Measurements from ENCODE around the gene CFAP92.

Gene CFAP92

DNA sequence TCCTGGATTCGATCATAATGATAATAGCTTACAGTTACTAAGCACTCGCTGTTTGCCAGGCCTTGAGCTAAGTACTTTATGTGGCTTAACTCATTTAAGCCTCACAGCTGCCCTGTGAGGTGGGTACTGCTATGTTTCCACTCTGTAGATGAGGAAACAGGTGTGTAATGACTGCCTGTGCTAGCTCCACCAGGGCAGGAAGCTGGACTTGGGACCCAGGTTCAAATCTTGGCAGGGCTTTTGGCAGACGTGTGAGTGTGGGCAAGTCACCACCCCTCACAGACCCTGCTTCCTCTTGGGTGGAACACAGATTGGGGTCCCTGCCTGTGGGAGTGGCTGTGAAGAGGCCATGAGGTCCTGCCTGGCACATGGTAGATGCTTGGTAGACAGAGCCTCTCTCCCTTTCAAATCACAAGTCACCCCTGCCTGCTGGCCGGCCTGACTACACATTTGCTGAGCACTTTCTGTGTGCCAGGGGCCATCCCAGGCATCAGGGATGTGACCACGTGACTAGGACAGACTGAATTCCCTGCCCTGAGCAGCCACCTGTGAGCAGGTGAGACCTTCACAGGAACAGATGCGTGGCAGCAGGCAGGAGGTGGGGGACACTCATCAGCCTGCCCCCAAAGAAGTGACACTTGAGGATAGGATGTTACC is 10.9 kb upstream of the CFAP92 start:
- peaks cover 29% of the 10 kb centered on the region for H3K4me1 Mint-ChIP-seq (ENCODE audit: low read depth)
- no peaks in the 10 kb centered on the region for H3K9me3 Mint-ChIP-seq
- no peak overlapping the region for H3K27ac Mint-ChIP-seq

DNA sequence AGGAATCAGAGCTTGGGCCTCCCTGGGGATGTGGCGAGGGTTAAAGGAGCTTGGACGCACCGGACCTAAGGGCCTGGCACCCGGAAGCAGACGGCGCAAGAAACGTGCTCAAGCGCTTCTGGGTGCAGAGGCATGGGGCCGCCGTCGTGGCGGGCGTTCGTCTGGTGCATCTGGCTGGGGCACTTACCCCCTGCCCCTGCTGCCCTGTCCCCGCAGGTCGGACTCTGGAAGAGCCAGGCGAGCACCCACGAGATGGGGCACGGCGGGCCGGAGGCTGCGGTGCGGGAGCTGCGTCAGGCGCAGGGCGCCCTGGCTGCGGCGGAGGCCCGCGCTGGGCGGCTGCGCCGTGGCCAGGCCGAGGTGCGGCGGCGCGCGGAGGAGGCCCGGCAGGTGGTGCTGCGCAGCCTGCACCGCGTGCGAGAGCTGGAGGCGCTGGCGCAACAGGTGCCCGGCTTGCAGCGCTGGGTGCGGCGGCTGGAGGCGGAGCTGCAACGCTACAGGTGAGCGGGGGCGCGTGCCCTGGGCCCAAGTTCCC is 9.8 kb upstream of the CFAP92 start:
- peak; percentile 71 for DNase-seq
- peaks cover 34% of the 10 kb centered on the region for H3K4me1 Mint-ChIP-seq (ENCODE audit: low read depth)
- H3K27ac Mint-ChIP-seq = no peak overlapping the region
- H3K9me3 Mint-ChIP-seq = no peaks in the 10 kb centered on the region
- H3K36me3 Mint-ChIP-seq (ENCODE audit: low read depth) = no peaks in the 10 kb centered on the region
- peaks cover 30% of the 10 kb centered on the region for H3K27me3 Mint-ChIP-seq
- H3K4me3 Mint-ChIP-seq = peak overlapping the region; percentile 15

More for the DNA sequence above, 10.9 kb upstream of the CFAP92 start:
- Mint-ChIP-seq H3K4me3 (no peak overlapping the region), H3K36me3 (ENCODE audit: low read depth) (no peaks in the 10 kb centered on the region), H3K27me3 (peaks cover 30% of the 10 kb centered on the region)
- DNase-seq = no peak

DNA sequence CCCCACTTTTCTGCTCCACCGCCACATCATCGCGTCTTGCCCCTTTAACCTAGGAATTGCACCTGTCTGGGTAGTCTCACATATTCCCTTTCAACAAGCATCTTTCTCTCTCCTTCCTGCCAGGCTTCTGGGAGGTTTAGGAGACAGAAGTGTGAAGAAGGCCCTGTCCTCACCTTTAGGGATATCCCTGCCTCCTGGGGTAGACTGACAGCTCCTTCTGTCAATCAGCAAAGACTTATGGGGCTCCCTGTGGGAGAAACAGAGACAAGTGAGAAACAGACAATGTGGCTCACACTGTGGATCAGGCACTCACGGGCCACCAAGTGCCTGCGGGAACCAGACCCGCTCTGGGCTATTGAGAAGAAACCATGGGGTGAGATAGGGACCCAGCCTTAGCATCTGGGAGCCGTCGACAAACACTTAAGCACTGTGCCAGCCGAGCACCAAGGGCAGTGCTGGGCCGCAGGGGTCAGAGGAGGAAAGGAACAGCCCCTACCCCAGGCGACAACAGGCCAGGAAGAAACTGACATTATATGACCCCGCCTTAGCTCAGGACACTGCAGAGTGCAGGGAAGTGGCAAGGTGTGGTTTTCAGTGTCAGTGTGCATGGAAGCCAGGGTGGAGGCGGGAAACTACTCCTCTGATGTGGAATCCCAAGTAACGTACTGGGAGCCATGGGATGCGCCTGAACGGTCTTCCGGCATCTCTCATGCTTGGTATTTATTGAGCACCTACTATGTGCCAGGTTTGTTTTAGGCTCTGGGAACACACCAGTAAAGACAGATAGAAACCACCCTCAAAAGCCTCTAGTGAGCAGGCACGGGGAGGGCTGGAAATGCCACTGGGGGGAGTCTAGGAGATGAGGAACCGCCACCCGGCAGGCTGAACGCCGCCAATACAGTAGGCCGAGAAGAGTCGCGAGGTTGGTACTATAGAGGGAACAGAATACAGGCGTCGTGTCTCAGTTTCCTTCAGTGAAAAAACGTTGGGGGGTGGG is 9.0 kb upstream of the CFAP92 start:
- no peak overlapping the region for H3K27ac Mint-ChIP-seq
- H3K4me1 Mint-ChIP-seq (ENCODE audit: low read depth) = peaks cover 34% of the 10 kb centered on the region
- H3K9me3 Mint-ChIP-seq = no peaks in the 10 kb centered on the region
- H3K27me3 Mint-ChIP-seq = peaks cover 30% of the 10 kb centered on the region
- DNase-seq = no peak
- H3K4me3 Mint-ChIP-seq = peak overlapping the region; percentile 73
- no peaks in the 10 kb centered on the region for H3K36me3 Mint-ChIP-seq (ENCODE audit: low read depth)

GRCh38 chr3:129001806-129002572 is 8.1 kb upstream of the CFAP92 start:
- H3K4me3 Mint-ChIP-seq = peak overlapping the region; percentile 73
- DNase-seq = peak; percentile 68
- no peaks in the 10 kb centered on the region for H3K36me3 Mint-ChIP-seq (ENCODE audit: low read depth)
- H3K4me1 Mint-ChIP-seq (ENCODE audit: low read depth) = peaks cover 34% of the 10 kb centered on the region
- no peaks in the 10 kb centered on the region for H3K9me3 Mint-ChIP-seq
- no peak overlapping the region for H3K27ac Mint-ChIP-seq
- peaks cover 30% of the 10 kb centered on the region for H3K27me3 Mint-ChIP-seq

GRCh38 chr3:129001101-129001805 is 7.4 kb upstream of the CFAP92 start, which contains the start of gene EFCC1:
TSS of gene EFCC1 (plus strand) at chr3:129001304. CDS start at chr3:129001629, 325 bp downstream.
- peaks cover 30% of the 10 kb centered on the region for H3K27me3 Mint-ChIP-seq
- no peaks in the 10 kb centered on the region for H3K9me3 Mint-ChIP-seq
- no peaks in the 10 kb centered on the region for H3K36me3 Mint-ChIP-seq (ENCODE audit: low read depth)
- H3K4me3 Mint-ChIP-seq = peak within 1 kb of the TSS; percentile 73
- peak; percentile 58 for DNase-seq
- no peak within 1 kb of the TSS for H3K27ac Mint-ChIP-seq
- peaks cover 34% of the 10 kb centered on the region for H3K4me1 Mint-ChIP-seq (ENCODE audit: low read depth)

- Mint-ChIP-seq H3K4me3 (peak overlapping the region; percentile 73), H3K9me3 (no peaks in the 10 kb centered on the region), H3K27ac (no peak overlapping the region), H3K4me1 (ENCODE audit: low read depth) (peaks cover 36% of the 10 kb centered on the region), H3K27me3 (peaks cover 30% of the 10 kb centered on the region), H3K36me3 (ENCODE audit: low read depth) (no peaks in the 10 kb centered on the region)
- no peak for DNase-seq
Observed at GRCh38 chr3:129000742-129001100, 6.8 kb upstream of the CFAP92 start.

DNA sequence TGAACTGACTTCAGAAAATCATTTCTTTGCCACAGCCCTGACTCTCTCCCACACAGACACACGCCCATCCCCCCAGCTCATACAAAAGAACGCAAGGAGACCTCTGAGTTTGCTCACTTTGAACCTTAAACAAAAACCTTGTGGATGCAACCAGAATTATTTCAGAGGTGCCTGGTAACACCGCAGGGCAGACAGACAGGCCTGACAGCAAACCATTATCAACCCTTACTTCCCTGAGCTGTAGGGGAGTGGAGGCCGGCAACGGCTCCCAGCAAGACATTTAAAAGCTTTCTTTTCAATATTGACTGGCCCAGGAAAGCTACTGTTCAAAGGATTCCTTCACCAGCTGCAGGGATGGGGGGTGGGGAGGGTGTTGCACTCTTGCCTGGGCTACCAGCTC is 5.2 kb upstream of the CFAP92 start:
- peak; percentile 11 for DNase-seq
- Mint-ChIP-seq H3K27ac (no peak overlapping the region), H3K27me3 (peaks cover 30% of the 10 kb centered on the region), H3K9me3 (no peaks in the 10 kb centered on the region), H3K4me1 (ENCODE audit: low read depth) (peaks cover 44% of the 10 kb centered on the region), H3K36me3 (ENCODE audit: low read depth) (no peaks in the 10 kb centered on the region), H3K4me3 (no peak overlapping the region)

- Mint-ChIP-seq H3K4me3 (no peak overlapping the region), H3K9me3 (no peaks in the 10 kb centered on the region), H3K27ac (no peak overlapping the region), H3K27me3 (peaks cover 29% of the 10 kb centered on the region), H3K36me3 (ENCODE audit: low read depth) (no peaks in the 10 kb centered on the region), H3K4me1 (ENCODE audit: low read depth) (peaks cover 46% of the 10 kb centered on the region)
- no peak for DNase-seq
Observed at GRCh38 chr3:128998561-128998960, 4.7 kb upstream of the CFAP92 start.

- DNase-seq = no peak
- Mint-ChIP-seq H3K27ac (no peak overlapping the region), H3K9me3 (no peaks in the 10 kb centered on the region), H3K4me3 (no peak overlapping the region), H3K36me3 (ENCODE audit: low read depth) (no peaks in the 10 kb centered on the region), H3K27me3 (peaks cover 20% of the 10 kb centered on the region), H3K4me1 (ENCODE audit: low read depth) (peaks cover 43% of the 10 kb centered on the region)
Observed at GRCh38 chr3:128997486-128998133, 3.7 kb upstream of the CFAP92 start.

- Mint-ChIP-seq H3K36me3 (ENCODE audit: low read depth) (no peaks in the 10 kb centered on the region), H3K27me3 (peaks cover 13% of the 10 kb centered on the region), H3K27ac (no peak overlapping the region), H3K9me3 (no peaks in the 10 kb centered on the region), H3K4me3 (no peak overlapping the region), H3K4me1 (ENCODE audit: low read depth) (peaks cover 37% of the 10 kb centered on the region)
- DNase-seq = no peak
Observed at GRCh38 chr3:128996726-128997125, 2.9 kb upstream of the CFAP92 start.

DNA sequence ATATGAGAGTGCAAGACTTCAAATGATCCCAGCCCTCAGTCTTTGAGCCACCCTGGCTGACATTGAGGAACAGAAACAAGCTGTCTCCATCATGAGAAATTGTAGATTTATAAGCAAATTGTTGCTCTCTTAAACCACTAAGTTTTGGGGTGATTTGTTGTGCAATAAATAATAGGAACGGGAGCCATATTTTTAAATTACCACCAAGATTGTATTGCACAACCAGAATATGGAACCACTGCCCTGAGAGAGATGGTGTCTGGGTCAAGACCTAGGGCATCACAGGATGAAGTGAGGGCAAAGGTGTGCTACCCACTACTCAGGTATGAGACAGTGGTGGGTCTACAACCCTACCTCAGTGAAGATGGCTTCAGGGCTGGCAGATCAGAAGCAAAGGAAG is 2.3 kb upstream of the CFAP92 start:
- Mint-ChIP-seq H3K36me3 (ENCODE audit: low read depth) (no peaks in the 10 kb centered on the region), H3K4me3 (no peak overlapping the region), H3K27ac (no peak overlapping the region), H3K4me1 (ENCODE audit: low read depth) (peaks cover 37% of the 10 kb centered on the region), H3K9me3 (no peaks in the 10 kb centered on the region), H3K27me3 (peaks cover 13% of the 10 kb centered on the region)
- no peak for DNase-seq

- Mint-ChIP-seq H3K4me3 (no peak overlapping the region), H3K27ac (no peak overlapping the region), H3K4me1 (ENCODE audit: low read depth) (peaks cover 37% of the 10 kb centered on the region), H3K9me3 (no peaks in the 10 kb centered on the region), H3K36me3 (ENCODE audit: low read depth) (no peaks in the 10 kb centered on the region), H3K27me3 (peaks cover 10% of the 10 kb centered on the region)
- no peak for DNase-seq
Observed at GRCh38 chr3:128995737-128996136, 1.9 kb upstream of the CFAP92 start.

All from activated T-cell treated with anti-CD3 and anti-CD28 coated beads, Interleukin-2, amount 50 U/mL, for 24 hours (primary cell).